GF-D8 (cell line): ENCODE results near the gene PRPF40B.

ENCODE experiments used
- DNase-seq: peaks from one replicate; lab custom pipeline; 2025; lab: John Stamatoyannopoulos, UW

PRPF40B gene

GRCh38 chr12:49636574-49636973 is 13.2 kb downstream of the PRPF40B start:
- DNase-seq = no peak

GRCh38 chr12:49636979-49637755 is 13.8 kb downstream of the PRPF40B start:
- DNase-seq = peak; percentile 42

GRCh38 chr12:49641748-49642369 is 18.5 kb downstream of the PRPF40B start:
- no peak for DNase-seq

GRCh38 chr12:49642370-49642802 is 19.0 kb downstream of the PRPF40B start:
- DNase-seq = no peak

GRCh38 chr12:49643135-49643534 is 19.8 kb downstream of the PRPF40B start:
- DNase-seq = no peak

GRCh38 chr12:49643961-49644619 is 20.7 kb downstream of the PRPF40B start:
- DNase-seq = no peak

GRCh38 chr12:49644620-49644994 is 21.2 kb downstream of the PRPF40B start:
- DNase-seq = peak; percentile 26

- DNase-seq = no peak
Observed at GRCh38 chr12:49645146-49646039, 22.0 kb downstream of the PRPF40B start.

- no peak for DNase-seq
Observed at GRCh38 chr12:49646331-49646830, 23.0 kb downstream of the PRPF40B start.

GRCh38 chr12:49646871-49647654 is 23.7 kb downstream of the PRPF40B start:
- DNase-seq = no peak

- no peak for DNase-seq
Observed at GRCh38 chr12:49647827-49648711, 24.7 kb downstream of the PRPF40B start.

- DNase-seq = no peak
Observed at GRCh38 chr12:49648712-49649003, 25.3 kb downstream of the PRPF40B start.

GRCh38 chr12:49649445-49649844 is 26.1 kb downstream of the PRPF40B start:
- DNase-seq = no peak

GRCh38 chr12:49649892-49650291 is 26.5 kb downstream of the PRPF40B start:
- no peak for DNase-seq

- no peak for DNase-seq
Observed at GRCh38 chr12:49651855-49652254, 28.5 kb downstream of the PRPF40B start.

- no peak for DNase-seq
Observed at GRCh38 chr12:49652921-49653520, 29.7 kb downstream of the PRPF40B start.

GRCh38 chr12:49654715-49655114 is 31.4 kb downstream of the PRPF40B start:
- DNase-seq = no peak

GRCh38 chr12:49655595-49656236 is 32.4 kb downstream of the PRPF40B start:
- DNase-seq = no peak

GRCh38 chr12:49658276-49658675 is 34.9 kb downstream of the PRPF40B start:
- DNase-seq = no peak
